GM08714 (cell line): ENCODE results near the gene ANKRD34A.
"Not testable (repeated sequence)": the region's sequence is repeated elsewhere in the genome, so short reads cannot be mapped to it uniquely, and the experiment has no call there.

ENCODE experiments used
- H3K4me3 ChIP-seq: fragments of 200-500 bp; sonication (Bioruptor generic); 2 replicates; pipeline ENCODE4 v1.5.1; 2014; ENCODE audit warnings: mild to moderate bottlenecking, low read length, inconsistent platforms
- ZNF274 ChIP-seq: IDR thresholded peaks from 2 replicates; pipeline ENCODE4 v1.6.1; 2012; ENCODE audit warnings: mild to moderate bottlenecking, low read depth, low read length

The ANKRD34A gene

GRCh38 chr1:145927916-145928643 lies 36.3 kb downstream of the ANKRD34A start:
- H3K4me3 ChIP-seq = peak overlapping the region; percentile 99
- TF ChIP-seq ZNF274 = no peak

DNA sequence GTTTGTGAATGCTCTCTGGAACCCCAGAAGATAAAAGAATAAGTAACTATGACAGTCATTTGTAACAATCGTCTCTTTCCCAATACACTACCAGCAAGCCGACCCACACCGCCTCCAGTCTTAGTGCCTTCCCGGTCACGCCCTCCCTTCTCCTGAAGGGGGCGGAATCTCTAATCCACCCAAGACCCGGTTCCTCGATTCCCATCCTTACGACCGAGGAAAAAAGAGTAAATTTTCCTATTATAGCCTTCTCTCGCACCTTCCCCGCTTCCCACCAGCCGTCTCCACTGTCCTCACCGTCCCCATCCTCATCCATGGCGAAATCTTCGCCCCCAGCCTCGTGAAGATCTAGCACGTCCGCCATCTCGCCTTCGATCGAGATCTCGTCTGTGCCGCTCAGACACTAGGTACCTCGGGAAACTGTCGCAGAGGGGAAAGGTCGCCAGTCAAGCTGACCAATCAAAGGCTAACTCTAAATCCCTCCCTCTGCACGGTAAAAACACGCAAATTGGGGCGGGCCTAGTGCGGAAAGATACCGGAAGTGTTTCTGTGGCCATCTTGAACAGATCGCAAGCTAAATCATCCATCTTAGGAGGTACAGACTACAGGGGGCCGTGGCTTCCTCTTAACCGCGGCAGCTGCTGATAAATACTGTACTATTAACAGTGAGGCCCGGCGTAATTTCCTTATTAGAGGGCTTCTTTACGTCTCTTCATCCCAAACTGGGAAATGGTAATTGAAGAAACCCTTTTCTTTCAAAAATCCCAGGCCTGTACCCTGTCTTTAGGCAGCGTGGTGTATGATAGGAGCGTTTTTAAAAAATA lies 37.1 kb downstream of the ANKRD34A start, which contains the start of gene RBM8A:
TSS of gene RBM8A (minus strand) at position 422 of the 824 bp plus-strand sequence. CDS start at position 364, 58 bp downstream.
- peak within 1 kb of the TSS; percentile 99 for H3K4me3 ChIP-seq
- TF ChIP-seq ZNF274 = no peak

DNA sequence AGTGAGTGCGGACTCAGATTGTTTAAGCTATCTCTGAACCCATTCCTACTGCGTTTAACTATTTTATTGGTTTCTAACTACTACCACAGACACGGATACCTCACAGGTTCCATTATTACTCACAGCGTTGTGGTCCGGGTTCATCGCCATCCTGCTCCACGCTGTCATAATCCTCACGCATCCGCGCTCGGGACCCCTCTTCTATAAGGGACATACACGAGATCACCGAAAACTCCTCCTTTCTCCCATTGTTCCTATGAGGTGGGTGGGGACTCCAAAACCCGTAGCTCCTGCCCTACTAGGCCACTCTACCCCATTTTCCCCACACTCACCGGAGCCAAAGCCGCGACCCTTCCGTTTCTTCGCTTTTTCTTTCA lies 37.7 kb downstream of the ANKRD34A start:
- H3K4me3 ChIP-seq = peak overlapping the region; percentile 99
- no peak for TF ChIP-seq ZNF274

DNA sequence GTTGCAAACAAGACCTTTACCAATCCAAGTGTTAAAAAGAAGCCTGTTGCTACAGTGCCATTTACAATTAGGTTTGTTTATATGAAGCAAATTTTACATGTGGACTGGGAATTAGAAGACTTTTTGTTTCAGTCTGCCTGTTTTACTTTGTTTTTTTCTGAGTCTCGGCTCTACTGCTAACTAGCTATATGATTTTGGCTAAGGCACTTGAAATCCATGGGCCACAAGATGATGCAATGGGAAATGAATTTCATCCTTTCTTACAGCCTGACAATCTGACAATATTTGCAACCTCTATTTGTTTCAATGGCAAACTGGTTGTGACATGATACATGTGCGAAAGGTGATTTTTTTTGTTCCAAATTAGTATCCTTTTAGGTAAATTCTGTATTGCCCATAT lies 42.1 kb downstream of the ANKRD34A start:
- no peak for TF ChIP-seq ZNF274

GRCh38 chr1:145920297-145920696 lies 44.1 kb downstream of the ANKRD34A start:
- H3K4me3 ChIP-seq = not testable (repeated sequence)

More for the DNA sequence above, 42.1 kb downstream of the ANKRD34A start:
- no peak overlapping the region for H3K4me3 ChIP-seq

DNA sequence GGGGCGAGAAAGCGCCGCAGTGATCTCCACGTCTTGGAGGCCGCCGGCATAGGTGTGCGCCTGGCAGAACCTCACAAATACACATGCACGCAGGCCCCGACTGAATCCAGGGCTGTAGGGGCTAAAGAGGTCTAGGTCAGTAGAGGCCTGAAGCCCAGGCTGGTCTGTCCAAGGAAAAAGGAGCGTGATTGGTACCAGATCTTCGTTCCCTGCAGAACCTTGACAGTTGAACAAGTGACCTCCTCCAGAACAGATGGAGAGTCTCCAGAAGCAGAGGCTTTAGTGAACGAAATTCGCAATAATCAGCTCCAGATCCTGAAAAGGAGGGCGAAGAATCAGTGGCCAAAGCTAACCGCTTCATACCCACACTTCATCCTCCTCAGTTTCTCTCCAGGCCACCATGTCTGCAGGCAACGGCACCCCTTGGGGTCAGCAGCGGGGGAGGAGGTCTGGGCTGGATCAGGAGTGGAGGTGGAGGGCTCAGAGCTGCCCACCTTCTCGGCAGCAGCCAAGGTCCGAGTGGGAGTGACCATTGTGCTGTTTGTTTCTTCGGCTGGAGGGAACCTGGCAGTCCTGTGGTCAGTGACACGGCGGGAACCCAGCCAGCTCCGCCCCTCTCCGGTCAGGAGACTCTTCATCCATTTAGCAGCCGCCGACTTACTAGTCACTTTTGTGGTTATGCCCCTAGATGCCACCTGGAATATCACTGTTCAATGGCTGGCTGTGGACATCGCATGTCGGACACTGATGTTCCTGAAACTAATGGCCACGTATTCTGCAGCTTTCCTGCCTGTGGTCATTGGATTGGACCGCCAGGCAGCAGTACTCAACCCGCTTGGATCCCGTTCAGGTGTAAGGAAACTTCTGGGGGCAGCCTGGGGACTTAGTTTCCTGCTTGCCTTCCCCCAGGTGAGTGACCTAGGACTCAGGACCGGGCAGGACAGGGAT lies 45.1 kb downstream of the ANKRD34A start:
- H3K4me3 ChIP-seq = peak overlapping the region; percentile 85
- TF ChIP-seq ZNF274 = no peak

DNA sequence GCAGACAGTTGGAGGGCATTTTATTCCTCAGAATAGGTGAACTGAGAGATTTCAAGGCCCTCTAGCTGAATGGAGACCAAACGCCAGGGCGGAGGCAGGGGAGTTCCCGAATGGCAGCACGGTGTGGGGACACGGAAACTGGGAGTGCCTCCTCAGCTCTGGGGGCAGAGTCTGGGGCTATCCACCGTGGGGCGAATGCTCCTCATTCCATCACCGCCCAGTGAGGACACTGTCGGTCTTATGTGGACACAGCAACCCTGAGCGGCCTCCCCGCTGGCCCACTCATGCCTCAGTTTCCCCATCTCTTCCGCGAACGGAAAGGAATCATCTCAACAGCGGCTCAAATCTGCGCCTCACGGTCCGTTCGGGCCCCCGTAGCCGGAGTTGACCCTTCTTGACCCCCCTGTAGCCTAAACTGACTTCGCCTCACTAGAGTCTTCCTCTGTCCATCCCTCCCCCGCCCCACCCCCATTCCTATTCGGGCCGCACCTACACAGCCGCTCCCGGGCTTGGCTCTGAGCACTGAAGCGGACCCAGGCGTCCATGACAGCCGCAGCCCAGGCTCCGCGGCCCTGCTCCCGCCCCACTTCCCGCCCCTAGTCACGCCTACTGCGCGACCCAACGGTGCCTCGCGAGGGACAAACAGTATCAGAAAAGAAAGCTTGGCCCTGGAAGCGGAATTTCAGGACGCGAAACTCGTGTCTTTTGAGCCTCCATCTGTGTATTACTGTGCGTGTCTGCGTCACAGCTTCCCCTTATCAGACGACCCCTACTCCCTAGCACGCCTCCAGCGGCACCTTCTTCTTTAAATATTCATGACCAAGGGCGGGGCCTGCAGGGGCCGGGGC lies 46.0 kb downstream of the ANKRD34A start, which contains the start of gene PEX11B:
TSS of gene PEX11B (minus strand) at position 574 of the 848 bp plus-strand sequence. CDS start at position 545, 29 bp downstream.
- no peak for TF ChIP-seq ZNF274
- peak within 1 kb of the TSS; percentile 85 for H3K4me3 ChIP-seq

- peak overlapping the region; percentile 85 for H3K4me3 ChIP-seq
Measured at GRCh38 chr1:145917595-145917994, 46.8 kb downstream of the ANKRD34A start.

DNA sequence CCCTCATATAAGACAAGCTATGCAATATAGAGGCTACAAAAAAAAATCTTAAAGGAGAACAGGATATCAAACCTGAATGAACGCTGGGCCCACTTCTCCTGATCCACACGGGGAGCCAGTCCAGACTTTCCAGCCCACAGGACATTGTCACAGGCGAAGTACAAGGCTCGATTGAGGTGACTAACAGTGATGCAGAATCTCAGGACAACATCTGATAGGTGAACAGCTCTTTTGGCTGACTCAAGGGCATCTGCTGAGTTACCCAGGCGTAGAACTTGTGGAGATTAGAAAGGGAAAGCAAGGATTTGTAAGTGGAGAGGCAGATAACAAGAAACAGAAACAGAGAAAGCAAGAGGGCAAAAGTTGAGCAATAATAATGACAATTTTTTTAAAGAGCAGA lies 47.6 kb downstream of the ANKRD34A start:
- TF ChIP-seq ZNF274 = no peak
- no peak overlapping the region for H3K4me3 ChIP-seq

More at GRCh38 chr1:145917595-145917994, 46.8 kb downstream of the ANKRD34A start:
- no peak for TF ChIP-seq ZNF274

DNA sequence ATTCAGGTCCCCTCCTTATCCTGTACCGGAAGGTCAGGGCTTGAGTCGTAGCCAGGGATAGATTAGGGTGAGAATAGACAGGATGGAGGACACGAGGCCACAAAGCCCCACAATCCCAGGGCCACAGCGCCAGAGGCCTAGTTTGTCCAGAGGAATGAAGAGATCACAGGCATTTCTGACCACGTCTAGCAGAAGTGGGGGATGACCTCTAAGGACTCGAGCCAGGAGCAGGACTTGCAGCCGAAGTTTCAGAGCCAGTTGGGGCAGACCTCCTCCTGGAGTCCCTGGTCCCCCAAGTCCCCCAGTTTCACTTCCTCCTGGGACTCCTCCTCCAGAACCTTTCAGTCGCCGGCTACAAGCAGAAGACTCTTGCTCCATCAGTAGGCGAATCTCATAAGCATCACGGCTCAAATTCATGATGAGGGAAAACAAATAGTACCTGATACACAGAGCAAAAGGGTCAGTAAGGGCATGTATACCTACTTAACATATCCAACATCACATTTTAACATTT lies 52.2 kb downstream of the ANKRD34A start:
- no peak overlapping the region for H3K4me3 ChIP-seq
- no peak for TF ChIP-seq ZNF274
